MM.1S (cell line): ENCODE data around the gene MTHFD1L.

Experiments used
- DNase-seq: peaks from one replicate; pipeline ENCODE4 v3.0.0-alpha.2; 2015
- H2AFZ ChIP-seq: fragments of 300-600 bp; sonication (generic); 2 replicates; pipeline ENCODE4 v1.6.0; 2016; ENCODE audit warnings: antibody characterized with exemption, low read length
- H3F3A ChIP-seq: fragments of 300-600 bp; sonication (generic); 2 replicates; pipeline ENCODE4 v1.6.1; 2016; ENCODE audit warnings: mild to moderate bottlenecking, antibody characterized with exemption, low read length, moderate library complexity, mixed read lengths; ENCODE audit not compliant: insufficient read depth
- H3K27ac ChIP-seq: fragments of 300-600 bp; sonication (generic); 2 replicates; pipeline ENCODE4 v1.5.1; 2016; ENCODE audit warnings: mild to moderate bottlenecking, low read length
- H3K27me3 ChIP-seq: fragments of 300-600 bp; sonication (generic); replicated peaks from 2 replicates; pipeline ENCODE4 v1.6.0; 2016; ENCODE audit warnings: low read length; ENCODE audit not compliant: insufficient read depth
- H3K36me3 ChIP-seq: fragments of 300-600 bp; sonication (generic); replicated peaks from 2 replicates; pipeline ENCODE4 v1.6.1; 2016; ENCODE audit warnings: mild to moderate bottlenecking, low read length, mixed read lengths; ENCODE audit not compliant: insufficient read depth
- H3K4me1 ChIP-seq: fragments of 300-600 bp; sonication (generic); 2 replicates; pipeline ENCODE4 v1.6.1; 2016; ENCODE audit warnings: low read length, mixed read lengths
- H3K4me2 ChIP-seq: fragments of 300-600 bp; sonication (generic); 2 replicates; pipeline ENCODE4 v1.6.0; 2016; ENCODE audit warnings: low read depth, low read length
- H3K4me3 ChIP-seq: fragments of 300-600 bp; sonication (generic); 2 replicates; pipeline ENCODE4 v1.5.1; 2016; ENCODE audit warnings: low read length, mixed read lengths
- H3K79me2 ChIP-seq: fragments of 300-600 bp; sonication (generic); 2 replicates; pipeline ENCODE4 v1.6.1; 2016; ENCODE audit warnings: mixed run types, low read length, mixed read lengths
- H3K9ac ChIP-seq: fragments of 300-600 bp; sonication (generic); 2 replicates; pipeline ENCODE4 v1.6.1; 2016; ENCODE audit warnings: low read length, mixed read lengths
- H3K9me2 ChIP-seq: fragments of 300-600 bp; sonication (generic); replicated peaks from 2 replicates; pipeline ENCODE4 v1.6.1; 2016; ENCODE audit warnings: mild to moderate bottlenecking, low read length, mixed read lengths; ENCODE audit not compliant: insufficient read depth
- H3K9me3 ChIP-seq: fragments of 300-600 bp; sonication (generic); replicated peaks from 2 replicates; pipeline ENCODE4 v1.6.1; 2016; ENCODE audit warnings: mild to moderate bottlenecking, low read length, mixed read lengths; ENCODE audit not compliant: insufficient read depth
- H4K20me1 ChIP-seq: fragments of 300-600 bp; sonication (generic); 2 replicates; pipeline ENCODE4 v1.6.1; 2016; ENCODE audit warnings: mild to moderate bottlenecking, low read length, moderate library complexity, mixed read lengths; ENCODE audit not compliant: insufficient read depth
- EZH2 ChIP-seq: fragments of 300-600 bp; sonication (generic); optimal IDR thresholded peaks from 2 replicates; pipeline ENCODE3; 2017; ENCODE audit warnings: low read depth, mild to moderate bottlenecking, antibody characterized with exemption, low read length, mixed read lengths
- EZH2phosphoT487 ChIP-seq: fragments of 300-600 bp; sonication (generic); IDR thresholded peaks from 2 replicates; pipeline ENCODE4 v1.6.1; 2018; ENCODE audit warnings: antibody characterized with exemption, low read length
- TF ChIP-seq, protein P1 (sequence below): fragments of 300-600 bp; sonication (generic); IDR thresholded peaks from 2 replicates; pipeline ENCODE4 v1.5.1; 2016; ENCODE audit warnings: antibody characterized with exemption, low read length, mixed read lengths

Gene MTHFD1L

DNA sequence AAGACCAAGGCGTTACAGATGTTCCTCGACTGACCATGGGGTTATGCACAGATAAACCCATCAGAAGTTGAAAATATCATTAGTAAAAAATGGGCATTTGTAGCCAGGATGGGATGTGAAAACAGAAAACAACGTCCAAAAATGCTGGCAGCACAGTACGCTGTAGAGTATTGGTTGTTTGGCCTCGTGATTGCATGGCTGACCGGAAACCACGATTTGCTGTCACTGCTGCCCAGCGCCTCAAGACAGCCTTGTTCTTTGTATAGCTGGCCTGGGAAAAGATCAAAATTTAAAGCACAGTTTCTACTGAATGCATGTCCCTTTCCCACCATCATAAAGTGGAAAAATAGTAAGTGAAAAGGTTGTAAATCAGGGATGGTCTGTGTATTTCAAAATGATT, 41.9 kb downstream of the MTHFD1L start:
- H4K20me1 ChIP-seq, result no peaks in the 10 kb centered on the region

DNA sequence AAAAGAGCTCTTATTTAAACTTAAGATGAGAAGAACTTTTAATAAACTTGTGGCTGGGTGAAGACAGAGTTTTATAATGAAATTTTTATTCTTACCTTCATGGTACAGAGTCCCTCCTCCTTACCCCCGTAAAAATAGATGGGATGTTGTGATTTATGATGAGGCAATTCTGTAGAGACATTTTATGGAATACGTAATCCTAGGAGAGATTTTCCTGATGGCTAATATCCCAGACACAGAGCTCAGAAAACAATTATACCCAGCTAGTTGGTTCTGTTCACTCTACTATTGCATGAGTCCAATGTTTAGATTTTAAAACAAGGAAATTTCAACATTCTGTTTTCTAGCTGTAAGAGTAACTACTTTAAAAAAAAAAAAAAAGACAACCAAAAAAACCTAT, 43.4 kb downstream of the MTHFD1L start:
- no peaks in the 10 kb centered on the region for H3K9me3 ChIP-seq
- H3K36me3 ChIP-seq, result no peaks in the 10 kb centered on the region

More for the DNA sequence above, 41.9 kb downstream of the MTHFD1L start:
- no peaks in the 10 kb centered on the region for H3K9me3 ChIP-seq
- H3K4me1 ChIP-seq, result no peaks in the 10 kb centered on the region
- H3K27ac ChIP-seq, result no peak overlapping the region
- no peak overlapping the region for H2AFZ ChIP-seq
- no peak overlapping the region for H3K4me3 ChIP-seq
- no peaks in the 10 kb centered on the region for H3F3A ChIP-seq
- H3K9ac ChIP-seq, result no peak overlapping the region
- no peak for TF ChIP-seq EZH2
- TF ChIP-seq, protein P1, sequence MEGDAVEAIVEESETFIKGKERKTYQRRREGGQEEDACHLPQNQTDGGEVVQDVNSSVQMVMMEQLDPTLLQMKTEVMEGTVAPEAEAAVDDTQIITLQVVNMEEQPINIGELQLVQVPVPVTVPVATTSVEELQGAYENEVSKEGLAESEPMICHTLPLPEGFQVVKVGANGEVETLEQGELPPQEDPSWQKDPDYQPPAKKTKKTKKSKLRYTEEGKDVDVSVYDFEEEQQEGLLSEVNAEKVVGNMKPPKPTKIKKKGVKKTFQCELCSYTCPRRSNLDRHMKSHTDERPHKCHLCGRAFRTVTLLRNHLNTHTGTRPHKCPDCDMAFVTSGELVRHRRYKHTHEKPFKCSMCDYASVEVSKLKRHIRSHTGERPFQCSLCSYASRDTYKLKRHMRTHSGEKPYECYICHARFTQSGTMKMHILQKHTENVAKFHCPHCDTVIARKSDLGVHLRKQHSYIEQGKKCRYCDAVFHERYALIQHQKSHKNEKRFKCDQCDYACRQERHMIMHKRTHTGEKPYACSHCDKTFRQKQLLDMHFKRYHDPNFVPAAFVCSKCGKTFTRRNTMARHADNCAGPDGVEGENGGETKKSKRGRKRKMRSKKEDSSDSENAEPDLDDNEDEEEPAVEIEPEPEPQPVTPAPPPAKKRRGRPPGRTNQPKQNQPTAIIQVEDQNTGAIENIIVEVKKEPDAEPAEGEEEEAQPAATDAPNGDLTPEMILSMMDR, result no peak
- TF ChIP-seq EZH2phosphoT487, result no peak
- no peaks in the 10 kb centered on the region for H3K9me2 ChIP-seq
- H3K36me3 ChIP-seq, result no peaks in the 10 kb centered on the region
- no peak for DNase-seq
- H3K79me2 ChIP-seq, result no peaks in the 10 kb centered on the region
- H3K27me3 ChIP-seq, result no peaks in the 10 kb centered on the region
- H3K4me2 ChIP-seq, result no peak overlapping the region

DNA sequence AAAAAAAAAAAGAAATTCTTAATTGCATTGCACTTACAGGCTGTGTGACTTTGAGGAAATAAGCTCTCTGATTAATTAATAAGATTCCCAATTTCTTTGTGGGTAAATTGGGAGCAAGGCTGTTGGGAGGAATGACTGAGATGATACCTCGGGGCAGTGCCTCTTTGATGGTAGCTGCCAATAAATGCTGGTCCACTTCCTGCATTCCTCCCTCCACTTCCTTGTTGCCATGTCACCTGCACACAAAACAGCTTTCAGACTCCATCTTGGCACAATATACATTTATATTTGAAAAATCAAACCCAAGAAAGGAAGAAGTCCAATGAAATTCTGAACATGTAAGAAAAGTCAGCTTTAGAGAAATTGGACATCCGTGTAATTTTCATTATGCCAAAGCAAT, 45.1 kb downstream of the MTHFD1L start:
- Histone ChIP-seq H3K4me3 (no peak overlapping the region), H3K36me3 (no peaks in the 10 kb centered on the region), H3K27ac (no peak overlapping the region), H3K9me3 (no peaks in the 10 kb centered on the region), H3K27me3 (no peaks in the 10 kb centered on the region), H3K4me2 (no peak overlapping the region), H4K20me1 (no peaks in the 10 kb centered on the region), H3F3A (no peaks in the 10 kb centered on the region), H3K79me2 (no peaks in the 10 kb centered on the region), H3K9me2 (no peaks in the 10 kb centered on the region), H3K9ac (no peak overlapping the region), H2AFZ (no peak overlapping the region), H3K4me1 (no peaks in the 10 kb centered on the region)
- TF ChIP-seq EZH2, result no peak
- TF ChIP-seq EZH2phosphoT487, result no peak
- TF ChIP-seq, protein P1, result no peak
- DNase-seq, result no peak

More for the DNA sequence above, 43.4 kb downstream of the MTHFD1L start:
- no peak for DNase-seq
- Histone ChIP-seq H3K27ac (no peak overlapping the region), H3K4me3 (no peak overlapping the region), H4K20me1 (no peaks in the 10 kb centered on the region), H3K27me3 (no peaks in the 10 kb centered on the region), H2AFZ (no peak overlapping the region), H3K4me1 (no peaks in the 10 kb centered on the region), H3K79me2 (no peaks in the 10 kb centered on the region), H3K9ac (no peak overlapping the region), H3K9me2 (no peaks in the 10 kb centered on the region), H3F3A (no peaks in the 10 kb centered on the region), H3K4me2 (no peak overlapping the region)
- TF ChIP-seq EZH2 (no peak), EZH2phosphoT487 (no peak)
- TF ChIP-seq, protein P1, result no peak
